Activated T-cell treated with anti-CD3 and anti-CD28 coated beads, Interleukin-2, amount 50 U/mL, for 24 hours (primary cell): ENCODE results near the gene COL8A2.

ENCODE experiments used
- DNase-seq: peaks from one replicate; pipeline ENCODE4 v3.0.0-alpha.2; 2020
- H3K27ac Mint-ChIP-seq: 2 replicates; pipeline ENCODE4 v1.8.0; 2020; ENCODE audit warnings: mild to moderate bottlenecking, mixed read lengths
- H3K27me3 Mint-ChIP-seq: 2 replicates; pipeline ENCODE4 v1.8.0; 2020; ENCODE audit warnings: mixed read lengths
- H3K36me3 Mint-ChIP-seq: 2 replicates; pipeline ENCODE4 v1.8.0; 2020; ENCODE audit warnings: low read depth, mixed read lengths
- H3K4me1 Mint-ChIP-seq: 2 replicates; pipeline ENCODE4 v1.8.0; 2020; ENCODE audit warnings: low read depth, mixed read lengths
- H3K4me3 Mint-ChIP-seq: 2 replicates; pipeline ENCODE4 v1.8.0; 2020; ENCODE audit warnings: mild to moderate bottlenecking, moderate library complexity, mixed read lengths
- H3K9me3 Mint-ChIP-seq: 2 replicates; pipeline ENCODE4 v1.8.0; 2020; ENCODE audit warnings: mixed read lengths

The COL8A2 gene

GRCh38 chr1:36125129-36125991 is at the start of gene COL8A2:
Gene COL8A2, minus strand, starts transcription at chr1:36125222. Its CDS starts 24,980 bp downstream, at chr1:36100242.
- no peak within 1 kb of the TSS for H3K27ac Mint-ChIP-seq
- no peaks in the 10 kb centered on the region for H3K36me3 Mint-ChIP-seq
- no peaks in the 10 kb centered on the region for H3K9me3 Mint-ChIP-seq
- H3K4me3 Mint-ChIP-seq, result peak within 1 kb of the TSS; percentile 31
- no peak for DNase-seq
- peaks cover 42% of the 10 kb centered on the region for H3K27me3 Mint-ChIP-seq
- H3K4me1 Mint-ChIP-seq, result peaks cover 27% of the 10 kb centered on the region

GRCh38 chr1:36174713-36175112 is 49.7 kb upstream of the COL8A2 start:
- DNase-seq, result no peak
- Mint-ChIP-seq H3K27ac (peak overlapping the region; percentile 64), H3K4me1 (peaks cover 8% of the 10 kb centered on the region), H3K36me3 (peaks cover 92% of the 10 kb centered on the region), H3K9me3 (no peaks in the 10 kb centered on the region), H3K27me3 (no peaks in the 10 kb centered on the region), H3K4me3 (no peak overlapping the region)

- Mint-ChIP-seq H3K9me3 (no peaks in the 10 kb centered on the region), H3K36me3 (peaks cover 87% of the 10 kb centered on the region), H3K4me1 (peaks cover 12% of the 10 kb centered on the region), H3K4me3 (no peak overlapping the region), H3K27ac (peak overlapping the region; percentile 84), H3K27me3 (no peaks in the 10 kb centered on the region)
- no peak for DNase-seq
Observed at GRCh38 chr1:36172983-36173382, 48.0 kb upstream of the COL8A2 start.

DNA sequence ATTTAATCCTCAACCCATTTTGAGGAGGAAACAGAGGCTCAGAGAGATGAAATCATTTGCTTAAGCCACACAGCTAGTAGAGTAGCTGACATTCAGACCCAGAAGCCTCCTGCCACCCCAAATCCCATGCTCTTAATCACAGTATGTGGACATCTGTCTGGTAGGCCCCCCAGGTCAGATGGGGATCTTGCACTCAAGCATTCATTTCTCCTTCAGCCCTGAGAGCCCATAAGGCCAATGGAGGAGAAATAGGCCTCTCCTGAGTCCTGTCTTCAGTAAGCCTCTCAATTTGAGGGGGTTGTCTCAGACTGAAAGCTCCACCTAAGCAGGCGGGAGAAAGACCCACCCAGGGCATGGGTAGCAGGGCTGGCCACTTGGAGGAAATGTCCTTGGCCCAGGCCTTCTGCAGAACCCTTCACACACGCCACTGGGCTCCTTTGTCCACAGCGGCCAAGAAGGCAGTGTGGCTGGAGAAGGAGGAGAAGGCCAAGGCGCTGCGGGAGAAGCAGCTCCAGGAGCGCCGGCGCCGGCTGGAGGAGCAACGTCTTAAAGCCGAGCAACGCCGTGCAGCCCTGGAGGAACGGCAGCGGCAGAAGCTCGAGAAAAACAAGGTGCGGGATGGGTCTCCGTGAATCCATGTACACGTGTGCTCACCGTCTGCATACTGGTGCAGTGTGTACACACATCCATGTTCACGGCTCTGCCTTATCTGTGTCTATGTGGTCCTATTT is 47.2 kb upstream of the COL8A2 start:
- H3K4me3 Mint-ChIP-seq, result no peak overlapping the region
- peaks cover 86% of the 10 kb centered on the region for H3K36me3 Mint-ChIP-seq
- peak overlapping the region; percentile 84 for H3K27ac Mint-ChIP-seq
- no peak for DNase-seq
- no peaks in the 10 kb centered on the region for H3K27me3 Mint-ChIP-seq
- H3K4me1 Mint-ChIP-seq, result peaks cover 15% of the 10 kb centered on the region
- no peaks in the 10 kb centered on the region for H3K9me3 Mint-ChIP-seq

DNA sequence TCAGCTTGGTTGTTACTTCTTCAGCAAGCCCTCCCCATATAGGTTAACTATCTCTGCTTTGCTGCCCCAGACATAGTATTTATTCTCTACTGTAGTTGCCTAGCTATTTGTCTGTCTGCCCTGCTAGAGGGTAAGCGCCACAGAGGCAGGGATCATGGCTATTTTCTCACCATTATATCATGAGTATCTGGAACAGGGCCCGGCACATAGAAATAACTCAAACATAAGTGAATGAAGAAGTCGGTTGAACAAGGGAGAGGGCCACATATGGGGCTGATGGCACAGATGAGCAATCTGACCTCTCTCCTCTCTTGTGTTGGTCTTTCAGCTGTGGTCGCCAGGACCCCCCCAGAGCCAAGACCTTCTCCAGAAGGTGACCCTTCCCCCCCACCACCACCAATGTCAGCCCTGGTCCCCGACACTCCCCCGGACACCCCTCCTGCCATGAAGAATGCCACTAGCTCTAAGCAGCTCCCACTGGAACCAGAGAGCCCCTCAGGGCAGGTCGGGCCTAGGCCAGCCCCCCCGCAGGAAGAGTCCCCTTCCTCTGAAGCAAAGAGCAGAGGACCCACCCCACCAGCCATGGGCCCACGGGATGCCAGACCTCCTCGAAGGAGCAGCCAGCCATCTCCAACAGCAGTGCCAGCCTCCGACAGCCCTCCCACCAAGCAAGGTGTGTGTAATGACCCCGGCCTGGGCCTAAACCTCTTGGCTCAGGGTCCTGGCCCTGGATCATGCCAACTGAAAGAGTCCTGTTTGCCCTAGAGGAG is 45.8 kb upstream of the COL8A2 start:
- no peak for DNase-seq
- no peaks in the 10 kb centered on the region for H3K9me3 Mint-ChIP-seq
- peaks cover 28% of the 10 kb centered on the region for H3K4me1 Mint-ChIP-seq
- no peak overlapping the region for H3K4me3 Mint-ChIP-seq
- H3K27me3 Mint-ChIP-seq, result no peaks in the 10 kb centered on the region
- H3K36me3 Mint-ChIP-seq, result peaks cover 89% of the 10 kb centered on the region
- H3K27ac Mint-ChIP-seq, result peak overlapping the region; percentile 69

- peak overlapping the region; percentile 76 for H3K27ac Mint-ChIP-seq
- no peak overlapping the region for H3K4me3 Mint-ChIP-seq
- H3K27me3 Mint-ChIP-seq, result no peaks in the 10 kb centered on the region
- no peaks in the 10 kb centered on the region for H3K9me3 Mint-ChIP-seq
- no peak for DNase-seq
- peaks cover 80% of the 10 kb centered on the region for H3K36me3 Mint-ChIP-seq
- H3K4me1 Mint-ChIP-seq, result peaks cover 37% of the 10 kb centered on the region
Observed at GRCh38 chr1:36168514-36168913, 43.5 kb upstream of the COL8A2 start.

DNA sequence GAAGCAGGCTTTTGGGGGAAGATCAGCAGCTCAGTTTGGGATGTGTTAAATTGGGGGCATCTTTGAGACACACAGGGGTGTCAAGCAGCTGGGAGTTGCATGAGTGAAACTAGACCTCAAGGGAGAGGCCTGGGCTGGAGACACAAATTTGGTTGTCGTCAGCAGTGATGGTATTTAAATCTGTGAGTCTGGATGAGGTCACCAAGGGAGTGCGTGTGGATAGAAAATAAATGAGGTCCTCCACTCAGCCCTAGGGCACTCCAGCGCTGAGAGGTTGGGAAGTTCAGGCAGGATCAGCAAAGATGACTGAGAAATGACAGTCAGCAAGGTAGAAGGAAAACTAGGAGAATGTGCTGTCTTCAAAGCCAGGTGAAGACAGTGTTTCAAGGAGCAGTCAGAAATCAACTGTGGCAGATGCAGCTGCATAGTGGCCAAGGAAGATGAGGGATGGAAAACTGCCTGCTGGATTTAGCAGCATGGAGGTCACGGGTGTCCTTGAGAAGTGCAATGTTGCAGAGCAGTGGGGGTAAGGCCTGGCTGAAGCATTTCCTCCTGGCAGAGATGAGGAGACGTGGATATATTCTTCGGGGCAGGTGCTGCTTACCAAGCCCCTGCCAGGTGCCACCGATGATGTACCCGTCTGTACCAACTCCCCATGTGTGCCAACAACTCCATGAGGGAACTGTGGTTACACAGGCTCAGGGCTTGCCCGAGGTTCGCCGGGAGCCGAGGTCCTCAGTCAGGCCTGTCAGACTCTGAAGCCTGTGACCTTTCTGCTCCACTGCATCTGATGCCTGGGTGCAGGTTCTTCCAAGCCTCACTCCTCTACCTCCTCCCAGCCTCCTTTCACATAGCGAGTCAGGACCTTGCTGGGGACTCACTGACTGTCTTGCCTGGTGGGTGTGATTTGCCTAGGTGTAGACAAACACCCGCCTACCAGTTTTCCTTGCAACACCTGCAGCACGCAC is 42.2 kb upstream of the COL8A2 start:
- Mint-ChIP-seq H3K27ac (peak overlapping the region; percentile 76), H3K36me3 (peaks cover 80% of the 10 kb centered on the region), H3K4me1 (peaks cover 42% of the 10 kb centered on the region), H3K9me3 (no peaks in the 10 kb centered on the region), H3K27me3 (no peaks in the 10 kb centered on the region), H3K4me3 (no peak overlapping the region)
- DNase-seq, result no peak

DNA sequence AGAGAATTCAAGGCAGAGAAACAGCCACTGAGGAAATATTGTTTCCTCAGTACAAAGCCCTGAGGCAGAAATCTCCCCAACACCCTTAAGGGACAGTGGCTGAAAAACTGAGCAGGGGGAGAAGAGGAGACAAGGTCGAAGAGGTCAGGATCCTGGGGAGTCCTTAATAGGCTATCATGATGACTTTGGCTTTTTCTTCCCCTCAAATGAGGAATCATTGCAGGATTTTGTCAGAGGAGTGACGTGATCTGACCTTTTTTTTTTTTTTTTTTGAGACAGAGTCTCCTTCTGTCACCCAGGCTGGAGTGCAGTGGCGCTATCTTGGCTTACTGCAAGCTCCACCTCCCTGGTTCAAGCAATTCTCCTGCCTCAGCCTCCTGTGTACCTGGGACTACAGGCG is 41.1 kb upstream of the COL8A2 start:
- Mint-ChIP-seq H3K9me3 (no peaks in the 10 kb centered on the region), H3K4me1 (peaks cover 51% of the 10 kb centered on the region), H3K36me3 (peaks cover 80% of the 10 kb centered on the region), H3K27ac (peak overlapping the region; percentile 38), H3K4me3 (no peak overlapping the region), H3K27me3 (no peaks in the 10 kb centered on the region)
- DNase-seq, result no peak

DNA sequence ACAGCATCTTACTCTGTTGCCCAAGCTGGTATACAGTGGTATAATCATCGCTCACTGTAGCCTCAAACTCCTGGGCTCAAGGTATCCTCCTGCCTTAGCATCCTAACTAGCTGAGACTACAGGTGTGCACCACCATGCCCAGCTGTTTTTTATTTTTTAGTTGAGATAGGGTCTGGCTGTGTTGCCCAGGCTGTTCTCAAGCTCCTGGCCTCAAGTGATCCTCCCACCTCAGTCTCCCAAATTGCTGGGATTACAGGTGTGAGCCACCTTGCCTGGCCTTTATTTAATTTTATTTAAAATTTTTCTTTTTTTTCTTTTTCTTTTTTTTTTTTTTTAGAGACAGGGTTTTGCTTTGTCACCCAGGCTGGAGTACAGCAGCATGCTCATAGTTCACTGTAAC is 40.1 kb upstream of the COL8A2 start:
- Mint-ChIP-seq H3K36me3 (peaks cover 80% of the 10 kb centered on the region), H3K4me1 (peaks cover 60% of the 10 kb centered on the region), H3K9me3 (no peaks in the 10 kb centered on the region), H3K27me3 (no peaks in the 10 kb centered on the region), H3K4me3 (no peak overlapping the region), H3K27ac (no peak overlapping the region)
- no peak for DNase-seq

- no peak for DNase-seq
- Mint-ChIP-seq H3K27ac (peak overlapping the region; percentile 79), H3K36me3 (peaks cover 80% of the 10 kb centered on the region), H3K4me1 (peaks cover 67% of the 10 kb centered on the region), H3K4me3 (no peak overlapping the region), H3K9me3 (no peaks in the 10 kb centered on the region), H3K27me3 (no peaks in the 10 kb centered on the region)
Observed at GRCh38 chr1:36164361-36164760, 39.3 kb upstream of the COL8A2 start.

- Mint-ChIP-seq H3K36me3 (peaks cover 82% of the 10 kb centered on the region), H3K4me1 (peaks cover 73% of the 10 kb centered on the region), H3K4me3 (no peak overlapping the region), H3K27me3 (no peaks in the 10 kb centered on the region), H3K9me3 (no peaks in the 10 kb centered on the region), H3K27ac (peak overlapping the region; percentile 96)
- no peak for DNase-seq
Observed at GRCh38 chr1:36163426-36163825, 38.4 kb upstream of the COL8A2 start.

- Mint-ChIP-seq H3K36me3 (peaks cover 82% of the 10 kb centered on the region), H3K4me3 (peak overlapping the region; percentile 91), H3K27ac (peak overlapping the region; percentile 96), H3K9me3 (no peaks in the 10 kb centered on the region), H3K27me3 (no peaks in the 10 kb centered on the region), H3K4me1 (peaks cover 76% of the 10 kb centered on the region)
- no peak for DNase-seq
Observed at GRCh38 chr1:36162680-36163239, 37.7 kb upstream of the COL8A2 start.
